HepG2 (cell line): ENCODE measurements around the gene GRIFIN. TPM values are rescaled to one million over a fixed set of nuclear protein-coding genes. Genes with fewer than 3 reads are reported as not detected.

Experiments
- ARID2 ChIP-seq: sonication (generic); formaldehyde crosslinking; IDR thresholded peaks from 2 replicates; pipeline ENCODE4 v1.8.1; 2022; ENCODE audit warnings: mild to moderate bottlenecking, missing genetic modification reagents, borderline replicate concordance
- HNF4A ChIP-seq: sonication (generic); formaldehyde crosslinking; IDR thresholded peaks from 2 replicates; pipeline ENCODE4 v1.4.0; 2020; ENCODE audit warnings: missing genetic modification reagents
- KLF11 ChIP-seq: IDR thresholded peaks from 2 replicates; pipeline ENCODE4 v1.6.1; 2016; ENCODE audit warnings: missing compliant biosample characterization
- LCORL ChIP-seq, 2 experiments: fragments of 450-650 bp in 1 of 2; sonication (generic) in 1 of 2; formaldehyde crosslinking in 1 of 2; IDR thresholded peaks; 2 replicates each; pipeline versions ENCODE4 v1.5.0 to v1.6.1; 2017 to 2020; ENCODE audit warnings: antibody characterized with exemption in 1 of 2, missing genetic modification reagents in 1 of 2
- MTF1 ChIP-seq: sonication (generic); formaldehyde crosslinking; IDR thresholded peaks from 2 replicates; pipeline ENCODE4 v1.5.0; 2020; ENCODE audit warnings: missing genetic modification reagents
- NFYC ChIP-seq: IDR thresholded peaks from 2 replicates; pipeline ENCODE4 v1.6.1; 2016; ENCODE audit warnings: missing genetic modification reagents, missing compliant biosample characterization
- NR2F6 ChIP-seq, 2 experiments: IDR thresholded peaks; 2 replicates each; pipeline ENCODE4 v1.6.1; 2016; ENCODE audit warnings: antibody characterized with exemption in 1 of 2, mild to moderate bottlenecking in 1 of 2
- TARDBP ChIP-seq: sonication (generic); formaldehyde crosslinking; IDR thresholded peaks from 2 replicates; pipeline ENCODE4 v1.8.0; 2022; ENCODE audit warnings: mild to moderate bottlenecking, missing genetic modification reagents
- YY1 ChIP-seq: IDR thresholded peaks from 2 replicates; pipeline ENCODE4 v1.6.1; 2011; ENCODE audit warnings: low read length, low read depth, moderate library complexity, mild to moderate bottlenecking; ENCODE audit not compliant: insufficient read depth, insufficient replicate concordance
- ZKSCAN1 ChIP-seq: fragments of 150-350 bp; IDR thresholded peaks from 2 replicates; pipeline ENCODE4 v1.6.1; 2014; ENCODE audit warnings: low read length
- ZNF552 ChIP-seq: sonication (generic); formaldehyde crosslinking; IDR thresholded peaks from 2 replicates; pipeline ENCODE4 v1.9.0; 2022; ENCODE audit warnings: missing genetic modification reagents, mild to moderate bottlenecking, borderline replicate concordance
- ZNF615 ChIP-seq: sonication (generic); formaldehyde crosslinking; IDR thresholded peaks from 2 replicates; pipeline ENCODE4 v1.5.0; 2020; ENCODE audit warnings: mild to moderate bottlenecking, missing genetic modification reagents, borderline replicate concordance
- ZNF660 ChIP-seq: sonication (generic); formaldehyde crosslinking; IDR thresholded peaks from 2 replicates; pipeline ENCODE4 v1.5.1; 2020; ENCODE audit warnings: mild to moderate bottlenecking, low read depth, missing genetic modification reagents, borderline replicate concordance
- ZNF775 ChIP-seq: sonication (generic); formaldehyde crosslinking; IDR thresholded peaks from 2 replicates; pipeline ENCODE4 v1.4.0; 2020; ENCODE audit warnings: missing genetic modification reagents, mild to moderate bottlenecking, moderate library complexity, borderline replicate concordance
- polyA plus RNA-seq, 8 experiments: library from polyadenylated mRNA; depleted of rRNA in 3 of 8; stranded (reverse) in 7 of 8; unstranded in 1 of 8; fragments of >200 nt; fragmentation: Illumina TruSeq in 4 of 8; extraction: Trizol in 4 of 8; gene quantifications; 2 replicates each; pipeline versions ENCODE4 v1.2.1 to v1.2.3, GENCODE V29; 2011 to 2016; ENCODE audit warnings: low read depth in 4 of 8, missing spikeins in 1 of 8, mixed read lengths in 1 of 8; ENCODE audit not compliant: insufficient read depth in 1 of 8
- total RNA-seq, 5 experiments: library from RNA; depleted of rRNA; stranded (reverse); fragments of >200 nt; fragmentation: Illumina TruSeq; extraction: Trizol; gene quantifications; 2 replicates each; pipeline ENCODE4 v1.2.3, GENCODE V29; 2016; ENCODE audit warnings: low read depth in 1 of 5
- TF ChIP-seq, protein P1 (sequence below): sonication (generic); formaldehyde crosslinking; IDR thresholded peaks from 2 replicates; pipeline ENCODE4 v1.5.1; 2020; ENCODE audit warnings: mild to moderate bottlenecking, missing genetic modification reagents, moderate library complexity
- TF ChIP-seq, protein P2 (sequence below), 2 experiments: sonication (generic) in 1 of 2; formaldehyde crosslinking in 1 of 2; IDR thresholded peaks; 2 replicates each; pipeline versions ENCODE4 v1.5.1 to v1.6.1; 2011 to 2020; ENCODE audit warnings: borderline replicate concordance in 1 of 2, low read depth in 1 of 2, low read length in 1 of 2, mild to moderate bottlenecking in 1 of 2, missing genetic modification reagents in 1 of 2, moderate library complexity in 1 of 2
- TF ChIP-seq, protein P3 (sequence below): sonication (generic); formaldehyde crosslinking; IDR thresholded peaks from 2 replicates; pipeline ENCODE4 v1.5.0; 2020; ENCODE audit warnings: missing genetic modification reagents, mild to moderate bottlenecking, borderline replicate concordance
- TF ChIP-seq, protein P4 (sequence below): sonication (generic); formaldehyde crosslinking; IDR thresholded peaks from 2 replicates; pipeline ENCODE4 v1.5.0; 2020; ENCODE audit warnings: mild to moderate bottlenecking, missing genetic modification reagents, moderate library complexity

The GRIFIN gene
- total and polyA plus RNA-seq, 2 of the 13 experiments (the other 11 are each of a cell fraction or from before 2014, with no cell fraction given), result not detected

DNA sequence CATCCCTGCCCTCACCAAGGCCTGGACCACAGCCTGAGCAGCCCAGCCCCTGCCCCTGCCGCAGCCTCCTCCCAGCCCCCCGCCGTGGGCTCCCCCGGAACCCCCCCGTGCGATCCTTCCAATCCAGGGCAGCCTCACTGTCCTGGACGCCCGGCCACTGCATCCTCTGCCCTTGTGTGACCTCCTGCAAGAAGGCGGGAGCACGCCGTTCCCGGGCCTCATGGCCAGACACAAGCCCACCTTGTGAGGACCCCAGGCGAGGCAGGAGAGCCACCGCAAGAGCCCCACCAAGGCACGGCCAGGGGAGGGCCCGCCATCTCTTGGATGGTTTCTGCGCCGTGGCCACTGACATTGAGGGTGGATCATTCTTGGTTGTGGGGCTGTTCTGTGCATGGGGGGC lies 35.6 kb upstream of the GRIFIN start (continued):
- TF ChIP-seq ZNF660 (CRISPR knock-in tag) (no peak; the same call in 1 of the 2 replicates), HNF4A (CRISPR knock-in tag) (no peak), ZNF775 (no peak), LCORL (IDR thresholded peaks at IDR 0.05) (no peak), LCORL (CRISPR knock-in tag; IDR thresholded peaks at IDR 0.05) (peak; percentile 10; the same call in 1 of the 2 replicates), ZNF615 (CRISPR knock-in tag) (no peak), MTF1 (CRISPR knock-in tag) (no peak), NFYC (CRISPR knock-in tag) (no peak), KLF11 (CRISPR knock-in tag) (no peak), NR2F6 (IDR thresholded peaks at IDR 0.05) (no peak; the same call in 1 of the 2 replicates), NR2F6 (CRISPR knock-in tag; IDR thresholded peaks at IDR 0.05) (no peak), TARDBP (no peak), ARID2 (CRISPR knock-in tag) (peak; percentile 25; the same call in 1 of the 2 replicates), ZKSCAN1 (no peak), ZNF552 (no peak), YY1 (no peak)
- TF ChIP-seq, protein P1, sequence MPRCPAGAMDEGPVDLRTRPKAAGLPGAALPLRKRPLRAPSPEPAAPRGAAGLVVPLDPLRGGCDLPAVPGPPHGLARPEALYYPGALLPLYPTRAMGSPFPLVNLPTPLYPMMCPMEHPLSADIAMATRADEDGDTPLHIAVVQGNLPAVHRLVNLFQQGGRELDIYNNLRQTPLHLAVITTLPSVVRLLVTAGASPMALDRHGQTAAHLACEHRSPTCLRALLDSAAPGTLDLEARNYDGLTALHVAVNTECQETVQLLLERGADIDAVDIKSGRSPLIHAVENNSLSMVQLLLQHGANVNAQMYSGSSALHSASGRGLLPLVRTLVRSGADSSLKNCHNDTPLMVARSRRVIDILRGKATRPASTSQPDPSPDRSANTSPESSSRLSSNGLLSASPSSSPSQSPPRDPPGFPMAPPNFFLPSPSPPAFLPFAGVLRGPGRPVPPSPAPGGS (CRISPR knock-in tag), result peak; percentile 36; the same call in 1 of the 2 replicates
- TF ChIP-seq, protein P2, sequence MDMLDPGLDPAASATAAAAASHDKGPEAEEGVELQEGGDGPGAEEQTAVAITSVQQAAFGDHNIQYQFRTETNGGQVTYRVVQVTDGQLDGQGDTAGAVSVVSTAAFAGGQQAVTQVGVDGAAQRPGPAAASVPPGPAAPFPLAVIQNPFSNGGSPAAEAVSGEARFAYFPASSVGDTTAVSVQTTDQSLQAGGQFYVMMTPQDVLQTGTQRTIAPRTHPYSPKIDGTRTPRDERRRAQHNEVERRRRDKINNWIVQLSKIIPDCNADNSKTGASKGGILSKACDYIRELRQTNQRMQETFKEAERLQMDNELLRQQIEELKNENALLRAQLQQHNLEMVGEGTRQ (IDR thresholded peaks at IDR 0.05; ENCODE audit: low read depth, low read length), result no peak
- TF ChIP-seq, protein P2 (CRISPR knock-in tag; IDR thresholded peaks at IDR 0.05; ENCODE audit: borderline replicate concordance), result no peak
- TF ChIP-seq, protein P3, sequence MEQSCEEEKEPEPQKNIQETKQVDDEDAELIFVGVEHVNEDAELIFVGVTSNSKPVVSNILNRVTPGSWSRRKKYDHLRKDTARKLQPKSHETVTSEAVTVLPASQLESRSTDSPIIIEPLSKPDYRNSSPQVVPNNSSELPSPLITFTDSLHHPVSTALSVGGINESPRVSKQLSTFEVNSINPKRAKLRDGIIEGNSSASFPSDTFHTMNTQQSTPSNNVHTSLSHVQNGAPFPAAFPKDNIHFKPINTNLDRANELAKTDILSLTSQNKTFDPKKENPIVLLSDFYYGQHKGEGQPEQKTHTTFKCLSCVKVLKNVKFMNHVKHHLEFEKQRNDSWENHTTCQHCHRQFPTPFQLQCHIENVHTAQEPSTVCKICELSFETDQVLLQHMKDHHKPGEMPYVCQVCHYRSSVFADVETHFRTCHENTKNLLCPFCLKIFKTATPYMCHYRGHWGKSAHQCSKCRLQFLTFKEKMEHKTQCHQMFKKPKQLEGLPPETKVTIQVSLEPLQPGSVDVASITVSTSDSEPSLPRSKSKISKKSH (CRISPR knock-in tag), result no peak; the same call in 1 of the 2 replicates
- TF ChIP-seq, protein P4, sequence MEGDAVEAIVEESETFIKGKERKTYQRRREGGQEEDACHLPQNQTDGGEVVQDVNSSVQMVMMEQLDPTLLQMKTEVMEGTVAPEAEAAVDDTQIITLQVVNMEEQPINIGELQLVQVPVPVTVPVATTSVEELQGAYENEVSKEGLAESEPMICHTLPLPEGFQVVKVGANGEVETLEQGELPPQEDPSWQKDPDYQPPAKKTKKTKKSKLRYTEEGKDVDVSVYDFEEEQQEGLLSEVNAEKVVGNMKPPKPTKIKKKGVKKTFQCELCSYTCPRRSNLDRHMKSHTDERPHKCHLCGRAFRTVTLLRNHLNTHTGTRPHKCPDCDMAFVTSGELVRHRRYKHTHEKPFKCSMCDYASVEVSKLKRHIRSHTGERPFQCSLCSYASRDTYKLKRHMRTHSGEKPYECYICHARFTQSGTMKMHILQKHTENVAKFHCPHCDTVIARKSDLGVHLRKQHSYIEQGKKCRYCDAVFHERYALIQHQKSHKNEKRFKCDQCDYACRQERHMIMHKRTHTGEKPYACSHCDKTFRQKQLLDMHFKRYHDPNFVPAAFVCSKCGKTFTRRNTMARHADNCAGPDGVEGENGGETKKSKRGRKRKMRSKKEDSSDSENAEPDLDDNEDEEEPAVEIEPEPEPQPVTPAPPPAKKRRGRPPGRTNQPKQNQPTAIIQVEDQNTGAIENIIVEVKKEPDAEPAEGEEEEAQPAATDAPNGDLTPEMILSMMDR (CRISPR knock-in tag), result 0 out of 2 replicates have a peak, but pooled peaks have one; percentile 2
